Activated T-cell treated with anti-CD3 and anti-CD28 coated beads, Interleukin-2, amount 50 U/mL, for 72 hours (primary cell): ENCODE measurements around the gene RPS6KA3. TPM values are rescaled to one million over a fixed set of nuclear protein-coding genes. Genes with fewer than 3 reads are reported as not detected.
"Not testable (repeated sequence)": the region's sequence is repeated elsewhere in the genome, so short reads cannot be mapped to it uniquely, and the experiment has no call there.

Experiments used
- ATAC-seq, 2 donors: fragments of 150-1000 bp; cut with Tn5 transposase; replicated peaks in 1 of 2; 2 replicates each; pipeline ENCODE4 v1.10.0; 2021; ENCODE audit warnings: moderate library complexity in 2 of 2, mild to moderate bottlenecking in 1 of 2
- DNase-seq, 2 donors: peaks; one replicate each; pipeline ENCODE4 v3.0.0; 2021 to 2022; ENCODE audit warnings: mixed read lengths in 1 of 2
- H3K27ac Mint-ChIP-seq: one replicate; pipeline ENCODE4 v1.8.0; 2022; ENCODE audit warnings: mild to moderate bottlenecking, moderate library complexity, mixed read lengths
- H3K27me3 Mint-ChIP-seq: one replicate; pipeline ENCODE4 v1.8.0; 2022; ENCODE audit warnings: low read depth, mixed read lengths
- H3K36me3 Mint-ChIP-seq, 2 donors: one replicate each; pipeline ENCODE4 v1.8.0; 2022; ENCODE audit warnings: mixed read lengths in 2 of 2, mild to moderate bottlenecking in 1 of 2; ENCODE audit not compliant: insufficient read depth in 2 of 2
- H3K4me1 Mint-ChIP-seq: one replicate; pipeline ENCODE4 v1.8.0; 2022; ENCODE audit warnings: low read depth, mixed read lengths
- H3K4me3 Mint-ChIP-seq, 2 donors: one replicate each; pipeline ENCODE4 v1.8.0; 2022; ENCODE audit warnings: mild to moderate bottlenecking in 2 of 2, mixed read lengths in 2 of 2, moderate library complexity in 2 of 2
- H3K9me3 Mint-ChIP-seq, 2 donors: one replicate each; pipeline ENCODE4 v1.8.0; 2022; ENCODE audit warnings: mixed read lengths in 2 of 2
- total RNA-seq, 2 donors: library from RNA; stranded (reverse); gene quantifications; one replicate each; pipeline ENCODE4 v1.2.3, GENCODE V29; 2022

The RPS6KA3 gene
- total RNA-seq, 2 donors from 2014 or later, result 49.4 to 54.4 TPM

DNA sequence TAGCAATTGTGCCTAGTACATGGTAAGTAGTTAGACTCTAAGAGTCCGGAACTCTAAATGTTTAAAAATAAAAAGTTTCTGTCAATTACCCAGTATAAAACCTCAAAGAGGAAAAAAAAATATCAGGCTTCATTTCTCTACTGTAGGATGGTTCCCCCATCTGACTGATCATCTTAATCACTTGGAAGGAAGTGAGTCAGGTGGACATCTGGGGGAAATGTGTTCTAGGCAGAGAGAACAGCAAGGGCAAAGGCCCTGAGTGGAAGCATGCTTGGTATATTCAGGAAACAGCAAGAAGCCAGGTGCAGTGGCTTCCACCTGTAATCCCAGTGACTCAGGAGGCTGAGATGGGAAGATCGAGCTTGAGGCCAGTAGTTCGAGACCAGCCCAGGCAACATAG, 122.2 kb downstream of the RPS6KA3 start:
- ATAC-seq, result peak in 1 of 2 donors; percentile 25
- Mint-ChIP-seq H3K4me1 (peaks cover 41% of the 10 kb centered on the region), H3K9me3 (no peaks in the 10 kb centered on the region), H3K4me3 (no peak overlapping the region), H3K27ac (peak overlapping the region; percentile 9), H3K36me3 (peaks cover 0 to 10% of the 10 kb centered on the region in 2 donors), H3K27me3 (peaks cover 5% of the 10 kb centered on the region)
- peak in 1 of 2 donors; percentile 16 for DNase-seq

DNA sequence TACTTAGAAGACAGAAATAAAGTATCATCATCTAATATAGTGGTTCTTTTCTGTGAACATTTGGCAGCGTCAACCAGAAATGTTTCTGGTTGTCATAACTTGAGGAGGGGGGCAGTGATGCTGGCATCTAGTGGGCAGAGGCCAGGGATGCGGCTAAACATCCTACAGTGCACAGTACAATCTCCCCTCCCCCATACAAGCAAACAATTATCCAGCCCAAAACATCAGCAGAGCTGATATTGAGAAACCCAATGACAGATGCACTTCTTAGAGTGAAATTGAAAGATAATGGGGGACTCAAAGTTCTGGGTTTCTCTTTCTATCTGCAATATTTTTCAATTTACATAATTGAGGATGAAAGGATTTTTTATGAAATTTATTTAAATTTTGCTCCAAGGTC, 123.1 kb downstream of the RPS6KA3 start:
- Mint-ChIP-seq H3K9me3 (no peaks in the 10 kb centered on the region), H3K4me3 (no peak overlapping the region), H3K36me3 (peaks cover 3 to 19% of the 10 kb centered on the region in 2 donors), H3K27me3 (peaks cover 5% of the 10 kb centered on the region), H3K4me1 (peaks cover 50% of the 10 kb centered on the region), H3K27ac (no peak overlapping the region)
- no peak for ATAC-seq
- DNase-seq, result no peak

DNA sequence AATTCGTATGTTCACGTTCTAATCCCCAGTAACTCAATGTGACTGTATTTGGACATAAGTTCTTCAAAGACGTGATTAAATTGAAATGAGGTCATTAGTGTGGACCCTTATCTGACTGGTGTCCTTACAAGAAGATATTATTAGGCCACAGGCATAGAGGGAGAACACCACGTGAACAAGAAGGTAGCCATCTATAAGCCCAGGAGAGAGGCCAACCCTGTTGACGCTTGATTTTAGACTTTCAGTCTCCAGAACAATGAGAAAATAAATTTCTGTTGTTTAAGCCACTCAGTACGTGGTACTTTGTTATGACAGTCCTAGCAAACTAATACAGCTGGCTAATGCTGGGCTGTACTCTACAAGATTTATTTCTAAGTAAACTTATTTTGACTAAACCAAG, 123.6 kb downstream of the RPS6KA3 start:
- H3K27me3 Mint-ChIP-seq, result peaks cover 3% of the 10 kb centered on the region
- H3K36me3 Mint-ChIP-seq, result peaks cover 3 to 19% of the 10 kb centered on the region in 2 donors
- no peaks in the 10 kb centered on the region for H3K9me3 Mint-ChIP-seq
- peak overlapping the region; percentile 50 for H3K27ac Mint-ChIP-seq
- peaks cover 53% of the 10 kb centered on the region for H3K4me1 Mint-ChIP-seq
- peak overlapping the region; percentile 51 to 71 for H3K4me3 Mint-ChIP-seq
- no peak for ATAC-seq
- DNase-seq, result no peak

DNA sequence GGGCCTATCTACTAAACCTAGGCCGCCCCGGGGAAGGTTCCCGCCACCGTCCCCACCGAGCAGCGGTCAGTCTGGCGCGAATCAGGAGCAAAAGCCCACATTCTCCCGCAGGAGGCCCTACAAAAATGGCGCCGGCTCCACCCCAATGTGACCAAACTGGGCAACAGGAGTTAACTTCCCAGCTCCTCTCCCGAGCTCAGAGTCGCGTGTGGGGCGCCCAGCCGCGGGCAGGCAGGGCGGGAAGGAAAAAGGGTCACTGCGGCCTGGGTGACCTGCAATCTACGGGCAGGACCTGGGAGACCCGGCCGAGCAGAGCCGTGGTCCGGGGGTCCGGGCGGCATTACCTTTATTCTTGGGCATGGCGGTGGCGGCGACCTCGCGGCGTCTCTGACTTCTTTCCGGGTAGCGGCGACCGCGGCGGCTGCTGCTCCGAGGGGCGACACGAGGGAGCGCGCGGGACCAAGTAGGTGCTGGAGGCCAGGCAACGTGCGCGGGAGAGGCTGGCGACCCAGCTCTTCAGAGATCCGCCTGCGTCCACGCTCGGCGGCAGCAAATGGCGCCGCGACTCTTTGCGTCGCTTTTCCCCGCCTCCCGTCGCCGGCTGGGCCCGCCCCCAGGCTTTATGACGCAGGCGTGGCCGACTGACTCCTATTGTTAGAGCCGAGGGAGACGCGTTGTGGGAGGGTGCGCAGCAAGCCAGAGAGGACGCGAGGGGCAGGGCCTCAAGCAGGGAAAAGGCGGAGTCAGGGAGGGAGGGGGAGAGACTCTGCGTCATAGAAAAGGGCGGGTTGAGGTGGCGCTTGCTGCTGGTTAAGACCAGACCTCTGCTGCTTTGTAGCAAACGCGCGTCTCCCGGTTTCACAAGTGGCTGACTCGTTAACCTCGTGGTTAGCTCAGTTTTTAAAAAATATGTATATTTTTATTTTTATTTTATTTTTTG, 125.2 kb downstream of the RPS6KA3 start, which contains the start of gene EIF1AX:
Gene EIF1AX, minus strand, starts transcription at position 558 of the 940 bp plus-strand sequence. Its CDS starts 198 bp downstream, at position 360.
- ATAC-seq (peak; percentile 98 to 99), DNase-seq (peak; percentile 94 to 99)
- Mint-ChIP-seq H3K4me1 (peaks cover 60% of the 10 kb centered on the region), H3K4me3 (peak within 1 kb of the TSS; percentile 91 to 95), H3K9me3 (no peaks in the 10 kb centered on the region), H3K36me3 (peaks cover 3 to 23% of the 10 kb centered on the region in 2 donors), H3K27me3 (no peaks in the 10 kb centered on the region), H3K27ac (peak within 1 kb of the TSS; percentile 88)

DNA sequence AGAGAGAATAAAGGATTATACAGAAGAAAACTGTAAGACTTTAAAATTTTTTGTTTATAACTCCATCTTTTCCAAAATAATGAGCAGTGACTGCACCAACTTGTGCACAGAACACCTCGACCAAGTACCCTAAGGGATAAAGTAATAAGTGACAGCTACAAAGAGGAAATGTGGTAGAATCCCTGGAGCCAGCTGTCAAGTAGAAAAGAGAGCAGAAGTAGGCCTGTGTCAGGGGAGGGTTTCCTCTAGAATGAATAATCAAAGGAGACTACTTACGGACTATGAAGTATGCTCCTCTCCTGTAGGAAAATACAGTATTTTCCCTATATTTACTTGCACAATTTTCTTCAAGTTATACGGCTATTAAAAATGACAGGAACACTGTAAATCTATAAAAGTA, 126.3 kb downstream of the RPS6KA3 start:
- DNase-seq (no peak), ATAC-seq (no peak)
- Mint-ChIP-seq H3K27me3 (no peaks in the 10 kb centered on the region), H3K36me3 (peaks cover 5 to 33% of the 10 kb centered on the region in 2 donors), H3K9me3 (no peaks in the 10 kb centered on the region), H3K4me1 (peaks cover 71% of the 10 kb centered on the region), H3K4me3 (peak overlapping the region; percentile 91 to 95), H3K27ac (peak overlapping the region; percentile 88)

DNA sequence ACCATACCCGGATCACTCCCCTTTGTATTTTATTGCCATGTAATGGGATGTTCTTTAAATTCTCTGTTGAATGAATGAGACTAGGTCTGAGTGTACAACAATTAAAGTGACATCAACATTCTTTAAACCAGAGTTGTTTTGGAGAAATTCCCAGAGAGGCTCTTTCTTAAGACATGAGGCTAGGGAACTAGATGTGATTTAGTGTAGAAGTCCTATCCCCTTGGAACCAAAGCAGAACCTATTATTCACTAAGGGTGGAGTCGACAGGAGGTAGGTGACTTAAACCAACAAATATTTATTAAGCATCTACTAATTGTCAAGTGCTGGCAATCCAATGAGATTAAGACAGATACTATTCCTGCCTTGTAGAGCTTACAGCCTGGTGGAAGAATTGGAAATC, 126.7 kb downstream of the RPS6KA3 start:
- peak overlapping the region; percentile 88 for H3K27ac Mint-ChIP-seq
- H3K4me3 Mint-ChIP-seq, result peak overlapping the region; percentile 91 to 95
- peaks cover 71% of the 10 kb centered on the region for H3K4me1 Mint-ChIP-seq
- DNase-seq (no peak), ATAC-seq (no peak)
- no peaks in the 10 kb centered on the region for H3K27me3 Mint-ChIP-seq
- H3K36me3 Mint-ChIP-seq, result peaks cover 5 to 36% of the 10 kb centered on the region in 2 donors
- H3K9me3 Mint-ChIP-seq, result no peaks in the 10 kb centered on the region

DNA sequence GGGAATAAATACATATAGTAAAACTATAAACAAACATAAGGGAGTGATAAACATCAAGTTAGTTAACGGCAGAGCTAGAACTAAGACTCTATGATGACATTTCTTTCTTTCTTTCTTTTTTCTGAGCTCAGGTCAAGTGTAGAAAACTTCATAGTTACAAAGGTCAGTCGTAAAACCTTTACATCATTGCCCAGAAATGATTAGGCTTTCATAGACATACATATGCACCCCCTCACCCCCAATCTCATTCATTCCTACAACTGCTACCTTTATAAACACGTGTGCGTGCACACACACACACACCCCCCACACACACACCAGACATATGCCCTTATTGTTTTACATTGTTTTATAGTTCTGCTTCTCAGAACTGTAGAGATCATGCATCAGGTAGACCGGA, 130.8 kb downstream of the RPS6KA3 start:
- no peak for DNase-seq
- peaks cover 56% of the 10 kb centered on the region for H3K4me1 Mint-ChIP-seq
- H3K27me3 Mint-ChIP-seq, result no peaks in the 10 kb centered on the region
- no peak for ATAC-seq
- H3K9me3 Mint-ChIP-seq, result no peaks in the 10 kb centered on the region
- peak overlapping the region; percentile 91 for H3K27ac Mint-ChIP-seq
- H3K36me3 Mint-ChIP-seq, result peaks cover 5 to 52% of the 10 kb centered on the region in 2 donors
- H3K4me3 Mint-ChIP-seq, result no peak overlapping the region

DNA sequence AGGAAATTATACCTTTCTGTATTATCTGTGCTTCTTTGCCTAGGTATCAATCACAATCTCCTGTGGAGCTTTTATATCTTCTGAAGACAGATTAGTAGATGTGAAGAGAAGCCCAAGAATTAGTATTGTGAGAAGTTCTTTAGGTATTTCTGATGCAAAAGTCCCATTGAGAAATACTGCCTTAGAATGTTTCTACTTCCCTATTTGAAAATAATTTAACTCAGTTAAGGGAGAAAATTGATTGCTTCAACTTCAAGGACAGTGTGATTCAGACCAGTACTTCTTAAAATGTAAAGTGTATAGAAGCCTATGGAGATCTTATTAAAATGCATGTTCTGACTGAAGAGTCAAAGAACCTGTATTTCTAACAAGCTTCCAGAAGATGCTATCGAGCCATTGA, 134.0 kb downstream of the RPS6KA3 start:
- peak overlapping the region; percentile 57 for H3K27ac Mint-ChIP-seq
- H3K4me3 Mint-ChIP-seq, result no peak overlapping the region
- ATAC-seq (no peak), DNase-seq (no peak)
- no peaks in the 10 kb centered on the region for H3K27me3 Mint-ChIP-seq
- peaks cover 33% of the 10 kb centered on the region for H3K4me1 Mint-ChIP-seq
- no peaks in the 10 kb centered on the region for H3K9me3 Mint-ChIP-seq
- peaks cover 3 to 45% of the 10 kb centered on the region in 2 donors for H3K36me3 Mint-ChIP-seq

DNA sequence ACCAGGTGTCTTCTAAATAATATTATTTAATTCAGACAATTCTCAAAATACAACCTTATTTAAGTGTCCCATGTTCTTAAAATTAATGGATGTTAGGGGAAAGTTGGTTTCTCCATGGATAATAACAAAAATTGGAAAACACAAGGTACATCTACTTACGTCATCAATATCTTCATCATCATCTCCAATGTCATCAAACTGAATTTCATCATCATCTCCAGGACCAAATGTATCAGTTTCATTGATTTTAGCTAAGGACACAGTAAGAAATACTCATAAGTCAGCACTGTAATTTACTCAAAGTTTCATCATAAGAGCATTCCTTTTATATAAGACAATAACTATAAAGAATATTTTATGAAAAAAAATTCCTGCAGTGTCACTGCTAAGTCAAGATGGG, 136.4 kb downstream of the RPS6KA3 start:
- peaks cover 10% of the 10 kb centered on the region for H3K4me1 Mint-ChIP-seq
- DNase-seq (no peak), ATAC-seq (no peak)
- H3K9me3 Mint-ChIP-seq, result no peaks in the 10 kb centered on the region
- H3K27ac Mint-ChIP-seq, result no peak overlapping the region
- H3K4me3 Mint-ChIP-seq, result no peak overlapping the region
- H3K36me3 Mint-ChIP-seq, result peaks cover 0 to 31% of the 10 kb centered on the region in 2 donors
- no peaks in the 10 kb centered on the region for H3K27me3 Mint-ChIP-seq

DNA sequence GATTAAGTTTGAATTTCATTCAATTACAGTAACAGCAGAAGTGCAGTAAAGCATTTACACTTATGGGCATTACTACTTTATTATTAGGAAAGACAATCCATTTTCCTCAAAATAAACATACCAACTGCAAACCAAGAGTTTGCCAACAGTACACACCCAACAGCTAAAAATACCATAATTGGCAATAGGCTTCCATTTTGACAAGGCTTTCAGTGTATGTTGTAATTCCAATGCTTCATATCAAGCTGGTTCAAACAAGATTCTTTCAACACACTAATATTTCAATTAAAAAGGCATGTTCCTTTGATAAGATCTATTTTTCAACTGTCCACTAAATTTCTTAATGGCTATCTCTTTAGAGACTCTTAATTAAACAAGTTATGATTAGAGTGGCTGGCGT, 137.2 kb downstream of the RPS6KA3 start:
- Mint-ChIP-seq H3K9me3 (no peaks in the 10 kb centered on the region), H3K4me1 (peaks cover 9% of the 10 kb centered on the region), H3K27ac (no peak overlapping the region), H3K36me3 (peaks cover 0 to 28% of the 10 kb centered on the region in 2 donors), H3K4me3 (no peak overlapping the region), H3K27me3 (no peaks in the 10 kb centered on the region)
- ATAC-seq (no peak), DNase-seq (no peak)

DNA sequence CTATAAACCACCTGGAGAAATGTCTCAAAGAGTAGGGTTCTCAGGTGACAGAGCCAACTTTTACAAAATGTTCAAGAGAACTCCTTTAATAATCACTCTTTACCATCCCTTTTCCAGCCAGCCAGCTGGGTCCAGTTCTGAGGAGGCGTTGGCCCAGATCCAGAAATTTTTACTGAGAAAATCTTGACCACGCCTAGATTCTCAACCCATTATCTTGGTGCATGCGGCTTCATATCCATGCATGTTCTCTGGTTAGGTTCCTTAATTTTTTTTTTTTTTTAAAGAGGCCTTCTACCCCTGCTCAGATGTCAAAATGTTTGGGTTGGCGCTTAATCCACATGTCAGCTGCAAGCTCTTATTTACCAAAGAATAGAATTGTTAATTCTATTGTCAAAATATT, 138.0 kb downstream of the RPS6KA3 start:
- Mint-ChIP-seq H3K4me1 (peaks cover 9% of the 10 kb centered on the region), H3K27ac (no peak overlapping the region), H3K36me3 (peaks cover 0 to 24% of the 10 kb centered on the region in 2 donors), H3K9me3 (no peaks in the 10 kb centered on the region), H3K27me3 (no peaks in the 10 kb centered on the region), H3K4me3 (no peak overlapping the region)
- ATAC-seq (no peak), DNase-seq (no peak)

DNA sequence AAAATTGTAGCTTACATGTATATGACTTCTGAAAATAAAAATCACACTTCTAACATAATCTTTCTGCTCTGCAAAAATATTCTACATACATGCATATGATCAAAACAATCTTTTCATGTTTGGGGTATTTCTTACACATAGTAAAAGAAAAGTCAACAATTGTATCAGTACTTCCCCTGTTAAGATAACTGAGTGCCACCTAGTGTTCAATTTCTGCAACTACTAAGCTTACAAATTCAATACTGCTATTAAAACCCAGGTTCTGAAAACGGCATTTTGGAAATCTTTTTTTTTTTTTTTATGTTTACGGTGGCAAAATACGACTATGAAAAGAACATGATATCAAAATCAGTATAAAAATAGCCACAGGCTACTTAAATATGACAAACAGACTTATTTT, 139.3 kb downstream of the RPS6KA3 start:
- peak; percentile 50 to 51 for ATAC-seq
- H3K4me3 Mint-ChIP-seq, H3K9me3 Mint-ChIP-seq, H3K4me1 Mint-ChIP-seq, H3K27ac Mint-ChIP-seq, H3K27me3 Mint-ChIP-seq, DNase-seq: not testable (repeated sequence)
- H3K36me3 Mint-ChIP-seq, result peaks cover 0 to 15% of the 10 kb centered on the region in 2 donors

DNA sequence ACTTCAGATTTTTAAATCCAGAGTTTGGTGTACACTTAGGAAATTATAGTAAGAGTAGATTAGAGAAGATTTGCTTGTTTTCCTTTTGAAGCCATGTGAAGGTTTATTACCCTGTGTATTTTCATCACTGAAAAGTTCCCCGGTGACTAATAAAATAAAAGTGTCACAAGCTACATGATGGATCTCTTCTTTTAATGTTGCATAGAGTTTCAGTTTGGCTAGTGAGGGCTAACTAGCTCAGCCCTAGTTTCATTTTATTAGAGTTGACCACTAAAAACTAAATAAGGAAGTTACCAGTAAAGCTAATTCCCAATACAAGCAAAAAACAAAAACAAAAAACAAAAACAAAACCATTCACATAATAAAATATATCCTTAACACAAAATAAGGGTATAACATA, 139.9 kb downstream of the RPS6KA3 start:
- not testable (repeated sequence) for ATAC-seq, DNase-seq, H3K27me3 Mint-ChIP-seq, H3K27ac Mint-ChIP-seq, H3K4me3 Mint-ChIP-seq, H3K9me3 Mint-ChIP-seq, H3K4me1 Mint-ChIP-seq
- H3K36me3 Mint-ChIP-seq, result peaks cover 0 to 12% of the 10 kb centered on the region in 2 donors
